Glomerular visceral epithelial cell (primary cell): ENCODE data around the gene PTPRT.

Source experiments
- DNase-seq: peaks from one replicate; pipeline ENCODE4 v3.0.0-alpha.2; 2016; ENCODE audit errors: extremely low spot score

Gene PTPRT

GRCh38 chr20:42461965-42462593 is 727.6 kb downstream of the PTPRT start:
- DNase-seq, result no peak

GRCh38 chr20:42461291-42461690 is 728.4 kb downstream of the PTPRT start:
- DNase-seq, result no peak

GRCh38 chr20:42447270-42447669 is 742.4 kb downstream of the PTPRT start:
- DNase-seq, result no peak

GRCh38 chr20:42444799-42445198 is 744.9 kb downstream of the PTPRT start:
- DNase-seq, result no peak

- no peak for DNase-seq
Measured at GRCh38 chr20:42443200-42443599, 746.5 kb downstream of the PTPRT start.

GRCh38 chr20:42442716-42443115 is 747.0 kb downstream of the PTPRT start:
- no peak for DNase-seq

GRCh38 chr20:42441864-42442331 is 747.8 kb downstream of the PTPRT start:
- DNase-seq, result no peak

- no peak for DNase-seq
Measured at GRCh38 chr20:42441196-42441863, 748.4 kb downstream of the PTPRT start.

GRCh38 chr20:42435230-42435629 is 754.5 kb downstream of the PTPRT start:
- no peak for DNase-seq

GRCh38 chr20:42432496-42433334 is 757.0 kb downstream of the PTPRT start:
- no peak for DNase-seq

GRCh38 chr20:42430598-42430997 is 759.1 kb downstream of the PTPRT start:
- DNase-seq, result no peak

- no peak for DNase-seq
Measured at GRCh38 chr20:42429761-42430458, 759.8 kb downstream of the PTPRT start.

GRCh38 chr20:42419814-42420532 is 769.7 kb downstream of the PTPRT start:
- no peak for DNase-seq

GRCh38 chr20:42406826-42407225 is 782.9 kb downstream of the PTPRT start:
- DNase-seq, result no peak

- DNase-seq, result no peak
Measured at GRCh38 chr20:42402455-42402854, 787.3 kb downstream of the PTPRT start.

- no peak for DNase-seq
Measured at GRCh38 chr20:42401613-42402012, 788.1 kb downstream of the PTPRT start.

- DNase-seq, result no peak
Measured at GRCh38 chr20:42399802-42400201, 789.9 kb downstream of the PTPRT start.

GRCh38 chr20:42392442-42392841 is 797.3 kb downstream of the PTPRT start:
- no peak for DNase-seq

GRCh38 chr20:42391807-42392206 is 797.9 kb downstream of the PTPRT start:
- no peak for DNase-seq

- no peak for DNase-seq
Measured at GRCh38 chr20:42380287-42380686, 809.4 kb downstream of the PTPRT start.

- DNase-seq, result no peak
Measured at GRCh38 chr20:42379385-42379784, 810.3 kb downstream of the PTPRT start.
